GM20000 (cell line): ENCODE measurements around the gene RASA2.

Source experiments
- DNase-seq: peaks from one replicate; pipeline ENCODE4 v3.0.0; 2012; ENCODE audit warnings: low spot score
- TF ChIP-seq, protein P1 (sequence below): IDR thresholded peaks from 2 replicates; pipeline ENCODE4 v1.5.1; 2012; ENCODE audit warnings: mild to moderate bottlenecking, control low read depth; ENCODE audit errors: extremely low read depth, missing control alignments

RASA2 gene

DNA sequence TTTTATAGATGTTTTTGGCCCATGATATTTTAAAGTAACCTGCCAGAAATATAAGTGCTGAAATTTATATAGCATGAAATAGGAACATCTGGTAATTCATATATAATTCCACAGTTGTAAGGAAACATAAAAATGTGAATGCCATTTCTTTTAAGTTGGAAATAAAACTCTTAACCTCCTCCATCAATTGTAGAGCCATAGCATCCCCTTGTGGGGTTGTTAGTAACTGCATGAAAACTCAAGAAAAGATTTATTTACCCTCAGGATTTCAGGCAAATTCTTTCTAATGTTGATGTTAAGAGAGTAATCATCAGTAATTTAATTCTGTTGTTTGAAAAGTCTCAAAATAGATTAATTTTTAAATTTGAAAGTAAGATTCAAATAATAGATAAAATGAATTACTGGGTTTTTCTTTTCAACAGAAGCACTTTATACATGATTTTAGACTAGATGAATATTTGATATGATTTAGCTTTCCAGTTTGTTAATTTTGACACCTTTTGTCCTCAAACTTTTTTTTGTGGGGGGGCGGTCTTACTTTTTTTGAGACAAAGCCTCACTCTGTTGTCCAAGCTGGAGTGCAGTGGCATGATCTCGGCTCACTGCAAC lies 74.7 kb downstream of the RASA2 start:
- peak; percentile 14 for DNase-seq
- TF ChIP-seq, protein P1, sequence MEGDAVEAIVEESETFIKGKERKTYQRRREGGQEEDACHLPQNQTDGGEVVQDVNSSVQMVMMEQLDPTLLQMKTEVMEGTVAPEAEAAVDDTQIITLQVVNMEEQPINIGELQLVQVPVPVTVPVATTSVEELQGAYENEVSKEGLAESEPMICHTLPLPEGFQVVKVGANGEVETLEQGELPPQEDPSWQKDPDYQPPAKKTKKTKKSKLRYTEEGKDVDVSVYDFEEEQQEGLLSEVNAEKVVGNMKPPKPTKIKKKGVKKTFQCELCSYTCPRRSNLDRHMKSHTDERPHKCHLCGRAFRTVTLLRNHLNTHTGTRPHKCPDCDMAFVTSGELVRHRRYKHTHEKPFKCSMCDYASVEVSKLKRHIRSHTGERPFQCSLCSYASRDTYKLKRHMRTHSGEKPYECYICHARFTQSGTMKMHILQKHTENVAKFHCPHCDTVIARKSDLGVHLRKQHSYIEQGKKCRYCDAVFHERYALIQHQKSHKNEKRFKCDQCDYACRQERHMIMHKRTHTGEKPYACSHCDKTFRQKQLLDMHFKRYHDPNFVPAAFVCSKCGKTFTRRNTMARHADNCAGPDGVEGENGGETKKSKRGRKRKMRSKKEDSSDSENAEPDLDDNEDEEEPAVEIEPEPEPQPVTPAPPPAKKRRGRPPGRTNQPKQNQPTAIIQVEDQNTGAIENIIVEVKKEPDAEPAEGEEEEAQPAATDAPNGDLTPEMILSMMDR, result peak; percentile 85

DNA sequence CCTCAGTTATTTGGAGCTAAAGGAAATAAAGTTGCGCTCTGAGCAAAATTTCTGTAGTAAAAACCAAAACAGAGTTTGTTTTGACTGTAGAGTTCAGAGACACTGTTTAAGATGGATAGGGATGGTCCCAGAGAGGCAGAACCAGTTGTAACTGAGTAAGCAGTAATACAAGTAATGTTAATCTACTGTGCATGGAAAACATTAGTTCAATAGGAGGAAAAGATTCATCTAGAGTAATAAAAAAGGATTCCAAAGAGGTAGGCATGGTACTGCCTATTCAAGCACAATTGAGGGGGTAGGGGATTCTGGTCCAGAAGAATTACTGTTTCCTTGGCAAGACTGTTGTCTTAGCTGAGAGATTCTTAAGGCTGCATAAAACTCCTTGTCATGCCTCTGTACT lies 77.4 kb downstream of the RASA2 start:
- no peak for DNase-seq
- TF ChIP-seq, protein P1, result no peak

DNA sequence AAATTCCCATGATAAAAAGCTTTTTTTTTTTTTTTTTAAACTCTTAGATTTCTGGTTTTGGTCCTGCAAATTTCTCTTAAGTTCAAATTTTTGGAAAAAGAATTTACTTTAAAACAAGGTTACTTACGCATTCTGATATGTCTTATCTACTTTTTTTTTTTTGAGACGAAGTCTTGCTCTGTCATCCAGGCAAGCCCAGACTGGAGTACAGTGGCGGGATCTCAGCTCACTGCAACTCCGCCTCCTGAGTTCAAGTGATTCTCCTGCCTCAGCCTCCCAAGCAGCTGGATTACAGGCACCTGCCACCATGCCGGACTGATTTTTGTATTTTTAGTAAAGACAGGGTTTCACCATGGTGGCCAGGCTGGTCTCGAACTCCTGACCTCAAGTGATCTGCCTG lies 83.2 kb downstream of the RASA2 start:
- TF ChIP-seq, protein P1, result no peak
- DNase-seq, result no peak

DNA sequence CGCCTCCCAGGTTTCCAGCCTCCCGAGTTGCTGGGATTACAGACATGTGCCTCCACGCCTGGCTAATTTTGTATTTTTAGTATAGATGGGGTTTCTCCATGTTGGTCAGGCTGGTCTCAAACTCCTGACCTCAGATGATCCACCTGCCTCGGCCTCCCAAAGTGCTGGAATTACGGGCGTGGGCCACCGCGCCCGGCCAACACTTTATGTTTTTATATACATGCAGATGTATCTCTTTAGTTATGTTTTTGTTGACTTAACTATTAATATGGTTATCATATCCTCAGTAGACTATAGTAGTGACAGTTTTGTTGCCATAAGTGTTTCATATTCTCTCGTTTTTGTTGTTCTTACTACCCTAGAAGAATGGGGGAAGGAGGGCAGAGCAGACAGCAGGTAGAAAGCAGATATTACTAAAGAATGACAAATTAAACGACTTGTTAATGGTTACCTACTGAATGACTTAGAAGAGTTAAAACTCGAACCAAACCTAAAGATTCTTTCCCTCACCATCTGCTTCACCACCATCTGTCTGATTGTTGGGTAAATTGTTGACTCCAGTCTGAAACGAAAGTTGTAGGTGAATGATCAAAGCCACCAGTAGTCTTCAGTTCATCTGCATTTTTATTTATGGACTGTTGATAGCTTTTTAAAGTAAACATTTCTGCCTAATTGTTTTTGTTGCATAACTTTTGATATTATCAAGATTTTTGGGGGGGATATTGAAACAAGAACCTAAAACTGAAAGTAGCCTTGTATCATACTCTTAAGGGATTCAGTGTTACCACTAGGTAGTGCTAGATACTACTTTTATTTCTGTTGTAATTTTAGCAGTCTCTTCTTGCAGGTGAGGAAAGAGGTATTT lies 89.3 kb downstream of the RASA2 start:
- DNase-seq, result peak; percentile 36
- TF ChIP-seq, protein P1, result peak; percentile 15

DNA sequence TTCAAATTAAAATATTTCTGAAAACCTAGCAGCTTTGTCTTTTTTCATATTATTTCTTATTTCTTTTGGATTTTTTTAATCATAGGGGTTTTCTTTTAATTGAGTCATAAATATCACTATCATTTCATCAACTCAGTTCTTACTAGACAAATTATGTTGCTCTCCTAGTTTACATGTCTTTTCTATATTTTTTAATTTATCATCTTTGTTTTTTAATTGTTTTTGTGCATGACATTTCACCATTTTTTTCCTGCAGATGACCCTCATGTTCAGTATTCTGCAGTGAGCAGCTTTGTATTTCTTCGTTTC lies 89.9 kb downstream of the RASA2 start:
- TF ChIP-seq, protein P1, result no peak
- no peak for DNase-seq

DNA sequence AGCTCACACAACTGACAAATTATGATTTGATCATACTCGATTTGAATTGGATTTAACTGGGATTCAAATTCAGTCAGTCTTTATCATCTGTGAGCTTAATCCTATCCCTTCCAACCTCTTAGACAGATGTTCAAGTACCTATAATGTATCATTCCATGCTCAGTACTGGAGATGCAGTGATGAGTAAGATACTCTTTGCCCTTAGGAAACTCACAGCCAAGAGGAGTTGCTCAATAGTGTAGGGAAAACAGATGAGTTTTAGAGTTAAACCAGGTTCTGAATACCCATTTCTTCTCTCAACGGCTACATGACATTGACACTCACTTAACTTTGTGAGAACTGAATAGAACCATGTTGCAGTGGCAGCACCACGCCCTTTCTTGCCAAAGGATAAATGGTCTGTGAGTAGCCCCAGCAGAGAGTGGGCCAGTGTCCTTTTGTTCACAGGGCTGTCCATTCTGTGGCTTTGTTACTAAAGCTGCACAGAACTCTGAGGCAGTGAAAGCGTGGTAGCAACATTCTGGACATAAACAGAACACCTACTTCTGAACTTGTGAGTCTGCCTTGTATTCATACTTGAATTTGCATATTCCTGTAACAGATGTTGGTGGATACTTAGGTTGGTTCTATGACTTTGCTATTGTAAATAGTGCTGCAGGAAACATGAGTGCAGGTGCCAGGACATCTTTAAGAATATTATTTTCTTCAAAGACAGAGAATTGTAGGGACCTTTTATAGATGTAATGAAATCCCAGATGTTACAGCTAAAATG lies 91.6 kb downstream of the RASA2 start:
- no peak for DNase-seq
- TF ChIP-seq, protein P1, result no peak

DNA sequence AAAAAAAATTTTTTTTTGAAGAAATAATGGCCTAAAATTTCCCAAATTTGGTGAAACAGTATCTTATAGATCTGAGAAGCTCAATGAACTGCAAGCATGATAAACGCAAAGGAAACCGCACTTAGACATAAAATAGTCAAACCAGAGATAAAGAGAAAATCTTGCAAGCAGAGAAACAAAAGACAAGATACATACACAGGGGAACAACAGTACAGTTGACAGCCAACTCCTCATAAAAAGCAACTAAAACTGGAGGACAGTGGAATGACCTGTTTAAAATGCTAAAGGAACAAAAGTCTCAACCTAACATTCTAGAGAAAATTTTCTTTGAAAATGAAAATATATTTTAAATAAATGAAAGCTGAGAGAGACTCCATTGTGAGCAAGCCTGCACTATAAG lies 107.5 kb downstream of the RASA2 start:
- no peak for DNase-seq
- TF ChIP-seq, protein P1, result no peak
